H9 (cell line): ENCODE results near the gene FAM81B. TPM values are rescaled to one million over a fixed set of nuclear protein-coding genes. Genes with fewer than 3 reads are reported as not detected.
A peak's percentile ranks its signal among the peaks of the same experiment; 100 is the strongest.
"Not testable (repeated sequence)": the region's sequence is repeated elsewhere in the genome, so short reads cannot be mapped to it uniquely, and the experiment has no call there.

Experiments
- DNase-seq: peaks from one replicate; pipeline ENCODE4 v3.0.0-alpha.2; 2017
- H2AFZ ChIP-seq: one replicate; pipeline ENCODE4 v1.6.1; 2013; ENCODE audit warnings: mild to moderate bottlenecking, low read length, control low read depth, moderate library complexity
- H2AK5ac ChIP-seq: 2 replicates; pipeline ENCODE4 v1.6.1; 2013; ENCODE audit warnings: low read length, control low read depth, mixed read lengths; ENCODE audit not compliant: insufficient read length
- H2BK120ac ChIP-seq: one replicate; pipeline ENCODE4 v1.6.1; 2013; ENCODE audit warnings: low read depth, mild to moderate bottlenecking, low read length, control low read depth, inconsistent platforms; ENCODE audit not compliant: poor library complexity, severe bottlenecking
- H2BK12ac ChIP-seq: 2 replicates; pipeline ENCODE4 v1.6.1; 2013; ENCODE audit warnings: low read length, control low read depth, mixed read lengths, low read depth; ENCODE audit not compliant: insufficient read length
- H2BK15ac ChIP-seq: 2 replicates; pipeline ENCODE4 v1.6.1; 2013; ENCODE audit warnings: low read depth, low read length, control low read depth
- H2BK20ac ChIP-seq: one replicate; pipeline ENCODE4 v1.6.1; 2013; ENCODE audit warnings: low read depth, mild to moderate bottlenecking, low read length, control low read depth, inconsistent platforms; ENCODE audit not compliant: poor library complexity, severe bottlenecking
- H2BK5ac ChIP-seq: 2 replicates; pipeline ENCODE4 v1.6.1; 2013; ENCODE audit warnings: low read length, control low read depth, mixed read lengths; ENCODE audit not compliant: insufficient read length
- H3K14ac ChIP-seq: 2 replicates; pipeline ENCODE4 v1.6.1; 2013; ENCODE audit warnings: low read length, control low read depth; ENCODE audit not compliant: insufficient read depth
- H3K18ac ChIP-seq: 2 replicates; pipeline ENCODE4 v1.6.1; 2013; ENCODE audit warnings: low read depth, mild to moderate bottlenecking, mixed read lengths, low read length, control low read depth; ENCODE audit not compliant: insufficient read length
- H3K23ac ChIP-seq: 2 replicates; pipeline ENCODE4 v1.6.1; 2013; ENCODE audit warnings: low read length, control low read depth, mixed read lengths, low read depth; ENCODE audit not compliant: insufficient read length
- H3K23me2 ChIP-seq: 2 replicates; pipeline ENCODE4 v1.6.1; 2013; ENCODE audit warnings: low read depth, mild to moderate bottlenecking, mixed read lengths, low read length, control low read depth; ENCODE audit not compliant: insufficient read length, poor library complexity, severe bottlenecking
- H3K27ac ChIP-seq: 2 replicates; pipeline ENCODE4 v1.5.1; 2013; ENCODE audit warnings: low read length, control low read depth, mixed read lengths, low read depth; ENCODE audit not compliant: insufficient read length
- H3K27me3 ChIP-seq: 2 replicates; pipeline ENCODE4 v1.6.1; 2013; ENCODE audit warnings: low read length, control low read depth, inconsistent platforms; ENCODE audit not compliant: insufficient read depth
- H3K4ac ChIP-seq: 2 replicates; pipeline ENCODE4 v1.6.1; 2013; ENCODE audit warnings: low read depth, mild to moderate bottlenecking, control low read depth, inconsistent platforms, low read length, moderate library complexity
- H3K4me1 ChIP-seq: 2 replicates; pipeline ENCODE4 v1.6.1; 2013; ENCODE audit warnings: low read length, control low read depth, inconsistent platforms; ENCODE audit not compliant: insufficient read depth
- H3K4me2 ChIP-seq: 2 replicates; pipeline ENCODE4 v1.6.1; 2013; ENCODE audit warnings: low read length, control low read depth, mixed read lengths; ENCODE audit not compliant: insufficient read length, insufficient read depth
- H3K56ac ChIP-seq: 2 replicates; pipeline ENCODE4 v1.6.1; 2013; ENCODE audit warnings: low read depth, mild to moderate bottlenecking, mixed read lengths, low read length, control low read depth; ENCODE audit not compliant: insufficient read length
- H3K79me1 ChIP-seq: 2 replicates; pipeline ENCODE4 v1.6.1; 2013; ENCODE audit warnings: low read depth, mild to moderate bottlenecking, moderate library complexity, low read length, control low read depth, inconsistent platforms; ENCODE audit not compliant: insufficient read depth, poor library complexity, severe bottlenecking
- H3K79me2 ChIP-seq: 2 replicates; pipeline ENCODE4 v1.6.1; 2013; ENCODE audit warnings: low read length, control low read depth, inconsistent platforms; ENCODE audit not compliant: insufficient read depth
- H3K9ac ChIP-seq: 2 replicates; pipeline ENCODE4 v1.6.1; 2013; ENCODE audit warnings: low read length, control low read depth, mixed read lengths; ENCODE audit not compliant: insufficient read length; ENCODE audit errors: extremely low read depth
- H3K9me3 ChIP-seq: one replicate; pipeline ENCODE4 v1.6.1; 2013; ENCODE audit warnings: low read depth, low read length, inconsistent platforms; ENCODE audit not compliant: control insufficient read depth
- H3T11ph ChIP-seq: one replicate; pipeline ENCODE4 v1.6.1; 2013; ENCODE audit warnings: mild to moderate bottlenecking, low read length, control low read depth, inconsistent platforms
- H4K20me1 ChIP-seq: one replicate; pipeline ENCODE4 v1.6.1; 2013; ENCODE audit not compliant: control insufficient read depth, insufficient read length, insufficient read depth
- H4K5ac ChIP-seq: 2 replicates; pipeline ENCODE4 v1.6.1; 2013; ENCODE audit warnings: low read depth, mild to moderate bottlenecking, mixed read lengths, low read length, control low read depth; ENCODE audit not compliant: insufficient read length
- H4K8ac ChIP-seq: replicated peaks from 2 replicates; pipeline ENCODE4 v1.6.1; 2013; ENCODE audit warnings: low read length, control low read depth, mixed read lengths, low read depth; ENCODE audit not compliant: insufficient read length
- H4K91ac ChIP-seq: 2 replicates; pipeline ENCODE4 v1.6.1; 2013; ENCODE audit warnings: low read depth, mild to moderate bottlenecking, moderate library complexity, mixed read lengths, low read length, control low read depth; ENCODE audit not compliant: insufficient read length
- H3K27ac Mint-ChIP-seq, 3 experiments: 2 replicates in 2 of 3; 3 replicates in 1 of 3; pipeline ENCODE4 v1.8.0; 2020 to 2021; ENCODE audit warnings: mixed read lengths in 3 of 3, mild to moderate bottlenecking in 1 of 3, moderate library complexity in 1 of 3
- H3K27me3 Mint-ChIP-seq: 2 replicates; pipeline ENCODE4 v1.8.0; 2021; ENCODE audit warnings: low read depth, mild to moderate bottlenecking, moderate library complexity, mixed read lengths
- H3K36me3 Mint-ChIP-seq, 3 experiments: 2 replicates in 2 of 3; 3 replicates in 1 of 3; pipeline ENCODE4 v1.8.0; 2020 to 2021; ENCODE audit warnings: low read depth in 3 of 3, mixed read lengths in 3 of 3; ENCODE audit not compliant: insufficient read depth in 1 of 3
- H3K4me1 Mint-ChIP-seq, 2 experiments: 2 replicates each; pipeline ENCODE4 v1.8.0; 2020; ENCODE audit warnings: mixed read lengths in 2 of 2
- H3K4me3 Mint-ChIP-seq, 2 experiments: 2 replicates in 1 of 2; 3 replicates in 1 of 2; pipeline ENCODE4 v1.8.0; 2020 to 2021; ENCODE audit warnings: mild to moderate bottlenecking in 2 of 2, mixed read lengths in 2 of 2, moderate library complexity in 1 of 2
- H3K9me3 Mint-ChIP-seq, 2 experiments: 2 replicates in 1 of 2; 3 replicates in 1 of 2; pipeline ENCODE4 v1.8.0; 2020; ENCODE audit warnings: mild to moderate bottlenecking in 2 of 2, mixed read lengths in 2 of 2, moderate library complexity in 1 of 2
- CTCF ChIP-seq: fragments of 200-600 bp; sonication (generic); conservative IDR thresholded peaks from 3 replicates; pipeline ENCODE4 v1.8.0; 2021; ENCODE audit warnings: antibody characterized with exemption, mild to moderate bottlenecking
- WGBS: extraction: QIAGEN DNeasy Blood & Tissue Kit; methylation state at CpG from one replicate; pipeline ENCODE4 v1.1.7; 2013; ENCODE audit warnings: missing lambda C conversion rate, low lambda C conversion rate, mixed read lengths; ENCODE audit not compliant: insufficient read length; ENCODE audit errors: extremely low coverage; 5-methylcytosine and 5-hydroxymethylcytosine counted together
- total RNA-seq: library from RNA; stranded (reverse); gene quantifications from 2 replicates; pipeline ENCODE4 v1.2.1, GENCODE V29; 2021

FAM81B gene
- total RNA-seq, 1 experiment from 2014 or later: not detected

GRCh38 chr5:95385334-95385733 is 5.8 kb upstream of the FAM81B start:
- Histone ChIP-seq H3K4ac (no peak overlapping the region), H2BK120ac (no peak overlapping the region), H3K18ac (no peak overlapping the region), H3K27me3 (no peaks in the 10 kb centered on the region), H3K79me1 (no peaks in the 10 kb centered on the region), H2AFZ (no peak overlapping the region), H3T11ph (no peak overlapping the region), H4K91ac (no peak overlapping the region), H3K14ac (no peak overlapping the region), H2BK15ac (no peak overlapping the region), H4K20me1 (no peaks in the 10 kb centered on the region), H3K9me3 (peaks cover 9% of the 10 kb centered on the region), H3K79me2 (no peaks in the 10 kb centered on the region), H4K8ac (no peak overlapping the region), H3K27ac (no peak overlapping the region), H3K56ac (no peak overlapping the region), H3K4me1 (no peaks in the 10 kb centered on the region), H2AK5ac (no peak overlapping the region), H3K4me2 (no peak overlapping the region), H3K23me2 (no peaks in the 10 kb centered on the region), H3K9ac (no peak overlapping the region), H2BK5ac (no peak overlapping the region), H2BK12ac (no peak overlapping the region), H4K5ac (no peak overlapping the region), H3K23ac (no peak overlapping the region), H2BK20ac (no peak overlapping the region)
- no peak for DNase-seq
- TF ChIP-seq CTCF: no peak
- no peak overlapping the region for H3K27ac Mint-ChIP-seq
- peaks cover 8 to 10% (median 8%) of the 10 kb centered on the region in 3 experiments; a peak in 5 of 7 replicates for H3K36me3 Mint-ChIP-seq
- H3K4me3 Mint-ChIP-seq: no peak overlapping the region
- H3K4me1 Mint-ChIP-seq: no peaks in the 10 kb centered on the region
- H3K9me3 Mint-ChIP-seq: peaks cover 8 to 10% of the 10 kb centered on the region in 2 experiments
- no CpG with 5 or more reads among the region's 1 CpG for WGBS
- no peaks in the 10 kb centered on the region for H3K27me3 Mint-ChIP-seq

GRCh38 chr5:95391965-95392364 is 799 bp downstream of the FAM81B start:
- not testable (repeated sequence) for H3K4me2 ChIP-seq, H2BK20ac ChIP-seq, H3K18ac ChIP-seq, H4K8ac ChIP-seq, H3K4ac ChIP-seq, H2BK15ac ChIP-seq, H3K23ac ChIP-seq, H3K27me3 Mint-ChIP-seq, H3K27ac ChIP-seq, H4K91ac ChIP-seq, DNase-seq, H3K4me1 ChIP-seq, H2BK120ac ChIP-seq, H3K14ac ChIP-seq, H4K5ac ChIP-seq, H3K79me2 ChIP-seq, H3K9me3 ChIP-seq, H3K9ac ChIP-seq, H2BK12ac ChIP-seq, H3K27me3 ChIP-seq, H3T11ph ChIP-seq, H2AFZ ChIP-seq, H3K4me3 Mint-ChIP-seq, H2AK5ac ChIP-seq, H3K79me1 ChIP-seq, H3K23me2 ChIP-seq, H4K20me1 ChIP-seq, H3K56ac ChIP-seq, H2BK5ac ChIP-seq
- no CpG with 5 or more reads among the region's 3 CpGs for WGBS
- Mint-ChIP-seq H3K4me1 (peaks cover 19 to 26% of the 10 kb centered on the region in 2 experiments), H3K9me3 (peaks cover 7 to 10% of the 10 kb centered on the region in 2 experiments; a peak in 2 of 5 replicates), H3K36me3 (peaks cover 0 to 13% (median 8%) of the 10 kb centered on the region in 3 experiments; a peak in 3 of 7 replicates), H3K27ac (peak overlapping the region in 1 of 3 experiments; percentile 78; a peak in 2 of 7 replicates)
